ENCODE data around the gene XDH. TPM values are rescaled to one million over a fixed set of nuclear protein-coding genes. Genes with fewer than 3 reads are reported as not detected.

XDH gene
- polyA plus RNA-seq, 1 experiment, result 0.35 TPM

- peak overlapping the region; percentile 96 for H3K27ac ChIP-seq (ENCODE audit: low read depth, low read length)
- ChIA-PET POLR2A (interaction anchor here (0.5 to 2.9 kb wide), 11 partner anchors 17 to 1088 kb away, joined by 3 to 33 read pairs (median 4); partner anchors contain the start of genes EHD3 and LBH), CTCF (interaction anchor here (0.9 to 4.5 kb wide), 2 partner anchors 14 to 86 kb away, joined by 6 to 41 read pairs; no protein-coding TSS in a partner anchor)
- TF ChIP-seq CTCF (IDR thresholded peaks at IDR 0.05; ENCODE audit: low read depth, low read length), result no peak
- H3K9me3 ChIP-seq (ENCODE audit: control insufficient read depth, insufficient read depth, low read length), result no peaks in the 10 kb centered on the region
- DNase-seq (ENCODE audit: low read depth, low spot score), result peak; percentile 85
- no peaks in the 10 kb centered on the region for H3K27me3 ChIP-seq (ENCODE audit: control insufficient read depth, insufficient read depth, low read length)
- no peak overlapping the region for H3K4me3 ChIP-seq (ENCODE audit: low read depth, low read length)
Measured at GRCh38 chr2:31319406-31320175, 95.0 kb downstream of the XDH start.

- POLR2A ChIA-PET, result interaction anchor here (0.6 to 2.9 kb wide), 13 partner anchors 16 to 1091 kb away, joined by 3 to 33 read pairs (median 4); partner anchors contain the start of genes EHD3 and LBH
- Histone ChIP-seq H3K9me3 (ENCODE audit: control insufficient read depth, insufficient read depth, low read length) (no peaks in the 10 kb centered on the region), H3K27me3 (ENCODE audit: control insufficient read depth, insufficient read depth, low read length) (no peaks in the 10 kb centered on the region), H3K4me3 (ENCODE audit: low read depth, low read length) (peak overlapping the region; percentile 12; the same call in 1 of the 2 replicates), H3K27ac (ENCODE audit: low read depth, low read length) (peak overlapping the region; percentile 96)
- DNase-seq (ENCODE audit: low read depth, low spot score), result peak; percentile 60
- TF ChIP-seq CTCF (IDR thresholded peaks at IDR 0.05; ENCODE audit: low read depth, low read length), result no peak
- CTCF ChIA-PET, result interaction anchor here (0.6 to 4.5 kb wide), 5 partner anchors 15 to 469 kb away, joined by 3 to 41 read pairs (median 6); partner anchors contain the start of gene EHD3
Measured at GRCh38 chr2:31318361-31319336, 95.9 kb downstream of the XDH start.

- POLR2A ChIA-PET, result no interaction called here
Measured at GRCh38 chr2:31317396-31317795, 97.1 kb downstream of the XDH start.

GRCh38 chr2:31314761-31315160 is 99.8 kb downstream of the XDH start:
- Histone ChIP-seq H3K4me3 (ENCODE audit: low read depth, low read length) (no peak overlapping the region), H3K27me3 (ENCODE audit: control insufficient read depth, insufficient read depth, low read length) (peaks cover 5% of the 10 kb centered on the region), H3K27ac (ENCODE audit: low read depth, low read length) (no peak overlapping the region), H3K9me3 (ENCODE audit: control insufficient read depth, insufficient read depth, low read length) (no peaks in the 10 kb centered on the region)
- TF ChIP-seq CTCF (IDR thresholded peaks at IDR 0.05; ENCODE audit: low read depth, low read length), result no peak
- ChIA-PET POLR2A (no interaction called here), CTCF (interaction anchor here (0.7 kb wide), 1 partner anchor 81 kb away, joined by 4 read pairs; no protein-coding TSS in a partner anchor)
- no peak for DNase-seq (ENCODE audit: low read depth, low spot score)

More at GRCh38 chr2:31317396-31317795, 97.1 kb downstream of the XDH start:
- Histone ChIP-seq H3K27me3 (ENCODE audit: control insufficient read depth, insufficient read depth, low read length) (no peaks in the 10 kb centered on the region), H3K4me3 (ENCODE audit: low read depth, low read length) (no peak overlapping the region), H3K27ac (ENCODE audit: low read depth, low read length) (no peak overlapping the region), H3K9me3 (ENCODE audit: control insufficient read depth, insufficient read depth, low read length) (no peaks in the 10 kb centered on the region)
- CTCF ChIA-PET, result interaction anchor here (0.9 to 4.5 kb wide), 4 partner anchors 13 to 605 kb away, joined by 3 to 41 read pairs (median 6); partner anchors contain the start of gene EHD3
- no peak for DNase-seq (ENCODE audit: low read depth, low spot score)
- TF ChIP-seq CTCF (IDR thresholded peaks at IDR 0.05; ENCODE audit: low read depth, low read length), result no peak

Measured in AG04450 (cell line).